ENCODE data around the gene ENOX1. TPM values are rescaled to one million over a fixed set of nuclear protein-coding genes. Genes with fewer than 3 reads are reported as not detected.

Gene ENOX1
- total and polyA plus RNA-seq, 9 of the 15 experiments (the other 6 are each of a cell fraction or from before 2014, with no cell fraction given) = not detected

- DNase-seq (ENCODE audit: extremely low read depth in 1 of 4, low spot score in 3 of 4) (no peak), FAIRE-seq (no peak), ATAC-seq (no peak)
- CTCF ChIA-PET (ENCODE audit: low intra/inter-chr PET ratio) = no interaction called here
- Histone ChIP-seq H3K4me2 (ENCODE audit: insufficient read depth, low read length) (no peak overlapping the region), H3K36me3 (ENCODE audit: control insufficient read depth, insufficient read depth, low read length) (no peaks in the 10 kb centered on the region), H3K9me1 (ENCODE audit: control insufficient read depth, insufficient read depth, low read length) (no peaks in the 10 kb centered on the region), H2AFZ (ENCODE audit: low read depth, low read length) (no peak overlapping the region), H3K9me3 (replicated peaks; ENCODE audit: control insufficient read depth, insufficient read depth, low read depth, low read length) (no peaks in the 10 kb centered on the region), H3K9ac (ENCODE audit: insufficient read depth in 1 of 2, low read depth in 2 of 2, low read length in 2 of 2) (no peak overlapping the region), H3K27me3 (ENCODE audit: control insufficient read depth in 2 of 2, insufficient read depth in 2 of 2, low read length in 2 of 2) (no peaks in the 10 kb centered on the region), H4K20me1 (replicated peaks; ENCODE audit: control insufficient read depth, insufficient read depth, low read length) (no peaks in the 10 kb centered on the region), H3K79me2 (ENCODE audit: control insufficient read depth, insufficient read depth, low read length) (no peaks in the 10 kb centered on the region), H3K27ac (ENCODE audit: extremely low read depth, low read depth, low read length) (no peak overlapping the region), H3K4me3 (no peak overlapping the region), H3K4me1 (replicated peaks in 1 of 2; ENCODE audit: control insufficient read depth in 2 of 2, insufficient read depth in 2 of 2, low read length in 2 of 2) (no peaks in the 10 kb centered on the region)
- 0% methylated on average over 4 of the region's 4 CpGs for WGBS (ENCODE audit: insufficient coverage, low coverage, missing lambda C conversion rate)
- BruUV-seq (replicated peaks) = no TSS peak
- in situ Hi-C loops (cut with MboI) = no loop called here
- POLR2A ChIA-PET = interaction anchor here (0.6 to 1.1 kb wide), 3 partner anchors 10 to 149 kb away, joined by 3 to 4 read pairs (median 3); no protein-coding TSS in a partner anchor
- intact Hi-C loops (cut with micrococcal nuclease) = no loop called here
- TF ChIP-seq TBL1XR1 (IDR thresholded peaks at IDR 0.05; ENCODE audit: low read length in 2 of 2) (no peak), TAF1 (IDR thresholded peaks at IDR 0.05; ENCODE audit: control insufficient read depth, extremely low read depth, insufficient read depth, low read length, severe bottlenecking) (no peak), CEBPB (tag; IDR thresholded peaks at IDR 0.05) (no peak), CBFA2T3 (IDR thresholded peaks at IDR 0.05) (no peak), TAF9B (IDR thresholded peaks at IDR 0.05; ENCODE audit: partially characterized antibody) (no peak), SP2 (IDR thresholded peaks at IDR 0.05; ENCODE audit: extremely low read depth, low read depth, low read length, poor library complexity, severe bottlenecking) (no peak), CCAR2 (IDR thresholded peaks at IDR 0.05; ENCODE audit: low read depth, low read length) (no peak), NR1H2 (CRISPR knock-in tag; IDR thresholded peaks at IDR 0.05) (no peak), RFX5 (IDR thresholded peaks at IDR 0.05; ENCODE audit: low read depth, low read length) (no peak), BMI1 (IDR thresholded peaks at IDR 0.05; ENCODE audit: low read length) (no peak), ZNF583 (CRISPR knock-in tag; IDR thresholded peaks at IDR 0.05) (no peak), ZZZ3 (IDR thresholded peaks at IDR 0.05) (no peak), ARID3A (IDR thresholded peaks at IDR 0.05; ENCODE audit: borderline replicate concordance, low read depth, low read length) (no peak), TCF3 (CRISPR knock-in tag; IDR thresholded peaks at IDR 0.05) (no peak), ZFX (CRISPR knock-in tag; IDR thresholded peaks at IDR 0.05) (no peak)
These were observed 342.7 kb downstream of the ENOX1 start for GRCh38 chr13:43444081-43444480.
